ENCODE results near the gene GAB1.
A peak's percentile ranks its signal among the peaks of the same experiment; 100 is the strongest.

GAB1 gene

GRCh38 chr4:143336781-143337599, at the start of gene GAB1:
Gene GAB1, plus strand, starts transcription at chr4:143336876. Its CDS starts 313 bp downstream, at chr4:143337189.
- peak within 1 kb of the TSS; percentile 81 for H3K4me3 ChIP-seq (ENCODE audit: low read length)
- TF ChIP-seq ZNF274 (IDR thresholded peaks at IDR 0.05; ENCODE audit: low read depth, low read length), result no peak

- no peak for TF ChIP-seq ZNF274 (IDR thresholded peaks at IDR 0.05; ENCODE audit: low read depth, low read length)
- H3K4me3 ChIP-seq (ENCODE audit: low read length), result no peak overlapping the region
These were observed 49.1 kb upstream of the GAB1 start for GRCh38 chr4:143287572-143287923.

- TF ChIP-seq ZNF274 (IDR thresholded peaks at IDR 0.05; ENCODE audit: low read depth, low read length), result no peak
These were observed 48.5 kb upstream of the GAB1 start for GRCh38 chr4:143288171-143288570.

GRCh38 chr4:143289370-143289769, 47.3 kb upstream of the GAB1 start:
- H3K4me3 ChIP-seq (ENCODE audit: low read length), result no peak overlapping the region
- no peak for TF ChIP-seq ZNF274 (IDR thresholded peaks at IDR 0.05; ENCODE audit: low read depth, low read length)

More at GRCh38 chr4:143288171-143288570, 48.5 kb upstream of the GAB1 start:
- no peak overlapping the region for H3K4me3 ChIP-seq (ENCODE audit: low read length)

- no peak overlapping the region for H3K4me3 ChIP-seq (ENCODE audit: low read length)
- no peak for TF ChIP-seq ZNF274 (IDR thresholded peaks at IDR 0.05; ENCODE audit: low read depth, low read length)
These were observed 45.4 kb upstream of the GAB1 start for GRCh38 chr4:143291314-143291713.

GRCh38 chr4:143292858-143293257, 43.8 kb upstream of the GAB1 start:
- no peak overlapping the region for H3K4me3 ChIP-seq (ENCODE audit: low read length)
- no peak for TF ChIP-seq ZNF274 (IDR thresholded peaks at IDR 0.05; ENCODE audit: low read depth, low read length)

- no peak for TF ChIP-seq ZNF274 (IDR thresholded peaks at IDR 0.05; ENCODE audit: low read depth, low read length)
- H3K4me3 ChIP-seq (ENCODE audit: low read length), result no peak overlapping the region
These were observed 42.4 kb upstream of the GAB1 start for GRCh38 chr4:143294310-143294709.

GRCh38 chr4:143294710-143295275, 41.9 kb upstream of the GAB1 start:
- no peak for TF ChIP-seq ZNF274 (IDR thresholded peaks at IDR 0.05; ENCODE audit: low read depth, low read length)
- H3K4me3 ChIP-seq (ENCODE audit: low read length), result no peak overlapping the region

GRCh38 chr4:143296397-143297067, 40.1 kb upstream of the GAB1 start:
- H3K4me3 ChIP-seq (ENCODE audit: low read length), result no peak overlapping the region
- TF ChIP-seq ZNF274 (IDR thresholded peaks at IDR 0.05; ENCODE audit: low read depth, low read length), result no peak

GRCh38 chr4:143300860-143301259, 35.8 kb upstream of the GAB1 start:
- no peak overlapping the region for H3K4me3 ChIP-seq (ENCODE audit: low read length)
- TF ChIP-seq ZNF274 (IDR thresholded peaks at IDR 0.05; ENCODE audit: low read depth, low read length), result no peak

- no peak for TF ChIP-seq ZNF274 (IDR thresholded peaks at IDR 0.05; ENCODE audit: low read depth, low read length)
- H3K4me3 ChIP-seq (ENCODE audit: low read length), result no peak overlapping the region
These were observed 34.1 kb upstream of the GAB1 start for GRCh38 chr4:143302536-143302935.

- H3K4me3 ChIP-seq (ENCODE audit: low read length), result no peak overlapping the region
- TF ChIP-seq ZNF274 (IDR thresholded peaks at IDR 0.05; ENCODE audit: low read depth, low read length), result no peak
These were observed 29.9 kb upstream of the GAB1 start for GRCh38 chr4:143306788-143307187.

GRCh38 chr4:143307531-143307930, 29.1 kb upstream of the GAB1 start:
- TF ChIP-seq ZNF274 (IDR thresholded peaks at IDR 0.05; ENCODE audit: low read depth, low read length), result no peak
- no peak overlapping the region for H3K4me3 ChIP-seq (ENCODE audit: low read length)

- TF ChIP-seq ZNF274 (IDR thresholded peaks at IDR 0.05; ENCODE audit: low read depth, low read length), result no peak
- H3K4me3 ChIP-seq (ENCODE audit: low read length), result no peak overlapping the region
These were observed 28.3 kb upstream of the GAB1 start for GRCh38 chr4:143308377-143308776.

GRCh38 chr4:143311924-143312323, 24.8 kb upstream of the GAB1 start:
- no peak overlapping the region for H3K4me3 ChIP-seq (ENCODE audit: low read length)
- TF ChIP-seq ZNF274 (IDR thresholded peaks at IDR 0.05; ENCODE audit: low read depth, low read length), result no peak
